ENCODE data around the gene THSD7B.

The THSD7B gene

DNA sequence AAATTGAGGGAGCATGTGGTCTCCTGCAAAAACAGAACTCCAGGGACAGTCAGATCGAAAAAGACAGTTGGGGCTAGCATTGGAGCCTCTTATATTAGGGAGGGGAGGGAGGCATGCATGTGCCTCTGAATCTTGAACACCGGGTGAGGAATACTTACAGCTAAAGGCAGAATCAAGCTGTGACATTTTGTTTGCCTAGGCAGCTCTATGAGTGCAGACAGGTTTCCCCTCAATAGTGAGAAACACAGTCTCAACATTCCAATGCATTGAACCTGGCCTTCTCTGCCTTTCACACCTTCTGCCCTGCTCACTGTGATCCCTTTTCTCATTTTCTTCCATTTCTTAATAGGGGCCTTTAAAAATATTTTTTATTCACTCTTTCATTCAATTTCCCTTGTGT, 140.4 kb downstream of the THSD7B start:
- TF ChIP-seq, protein P1, sequence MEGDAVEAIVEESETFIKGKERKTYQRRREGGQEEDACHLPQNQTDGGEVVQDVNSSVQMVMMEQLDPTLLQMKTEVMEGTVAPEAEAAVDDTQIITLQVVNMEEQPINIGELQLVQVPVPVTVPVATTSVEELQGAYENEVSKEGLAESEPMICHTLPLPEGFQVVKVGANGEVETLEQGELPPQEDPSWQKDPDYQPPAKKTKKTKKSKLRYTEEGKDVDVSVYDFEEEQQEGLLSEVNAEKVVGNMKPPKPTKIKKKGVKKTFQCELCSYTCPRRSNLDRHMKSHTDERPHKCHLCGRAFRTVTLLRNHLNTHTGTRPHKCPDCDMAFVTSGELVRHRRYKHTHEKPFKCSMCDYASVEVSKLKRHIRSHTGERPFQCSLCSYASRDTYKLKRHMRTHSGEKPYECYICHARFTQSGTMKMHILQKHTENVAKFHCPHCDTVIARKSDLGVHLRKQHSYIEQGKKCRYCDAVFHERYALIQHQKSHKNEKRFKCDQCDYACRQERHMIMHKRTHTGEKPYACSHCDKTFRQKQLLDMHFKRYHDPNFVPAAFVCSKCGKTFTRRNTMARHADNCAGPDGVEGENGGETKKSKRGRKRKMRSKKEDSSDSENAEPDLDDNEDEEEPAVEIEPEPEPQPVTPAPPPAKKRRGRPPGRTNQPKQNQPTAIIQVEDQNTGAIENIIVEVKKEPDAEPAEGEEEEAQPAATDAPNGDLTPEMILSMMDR (conservative IDR thresholded peaks at IDR 0.05): no peak
- no peak overlapping the region for H3K27ac ChIP-seq

DNA sequence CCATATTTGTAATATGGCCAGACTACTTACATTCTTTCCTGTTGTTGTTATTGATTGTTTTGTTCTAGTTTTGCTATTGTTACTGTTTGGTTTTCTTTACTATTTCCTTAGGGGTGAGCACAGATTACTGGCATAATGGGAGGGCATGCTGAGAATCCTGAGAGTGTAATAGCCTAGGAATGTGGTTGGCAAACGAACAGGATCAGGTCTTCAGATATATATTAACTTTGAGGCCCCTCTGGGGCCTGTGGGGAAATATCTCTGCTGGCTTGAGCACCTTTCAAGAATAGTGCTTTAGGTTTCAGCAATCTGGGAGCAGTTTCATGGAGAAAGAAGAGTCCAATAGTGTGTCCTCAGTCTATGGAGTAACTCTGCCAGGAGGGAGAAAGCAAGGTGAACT, 144.4 kb downstream of the THSD7B start:
- TF ChIP-seq, protein P1 (conservative IDR thresholded peaks at IDR 0.05): no peak
- no peak overlapping the region for H3K27ac ChIP-seq

DNA sequence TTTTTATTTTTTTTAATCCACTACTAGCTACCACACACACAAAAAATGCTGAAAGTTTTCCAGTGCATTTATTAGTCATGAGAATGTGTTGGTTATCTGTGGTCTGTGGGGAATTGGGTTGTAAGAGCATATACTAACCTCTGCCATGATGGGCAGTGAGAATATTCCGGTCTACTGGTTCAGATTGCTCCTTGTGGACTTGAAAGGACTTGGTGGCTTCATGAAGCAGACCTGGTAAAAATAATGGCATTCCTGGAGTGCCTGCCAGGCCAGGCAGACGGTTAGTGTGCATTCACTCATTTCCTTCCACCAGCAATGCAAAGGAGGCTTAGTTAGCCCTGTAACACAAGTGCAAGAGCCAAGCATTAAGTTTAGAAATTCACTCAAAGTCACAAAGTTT, 150.8 kb downstream of the THSD7B start:
- no peak overlapping the region for H3K27ac ChIP-seq
- TF ChIP-seq, protein P1 (conservative IDR thresholded peaks at IDR 0.05): no peak

DNA sequence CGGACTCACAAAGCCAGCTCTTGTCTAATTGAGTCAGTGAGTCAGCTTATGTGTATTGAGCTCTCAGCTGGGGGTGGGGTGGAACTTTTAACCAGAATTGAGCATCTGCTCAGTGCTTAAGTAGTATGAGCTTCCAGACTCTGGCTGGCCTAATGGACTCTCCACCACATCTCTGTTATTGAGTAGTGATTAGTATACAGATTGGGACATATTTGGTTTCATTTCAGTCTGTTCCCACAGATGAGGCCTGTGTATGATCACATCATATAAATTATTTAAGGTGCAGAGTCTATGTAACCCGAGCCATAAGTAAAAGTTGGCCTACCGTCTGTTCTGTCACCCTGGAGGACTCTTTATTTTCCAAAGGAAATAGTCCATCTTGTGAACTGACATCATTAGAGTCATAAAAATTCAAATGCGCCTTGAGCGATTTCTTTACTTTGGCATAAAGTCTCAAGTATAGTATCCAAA, 152.1 kb downstream of the THSD7B start:
- TF ChIP-seq, protein P1 (conservative IDR thresholded peaks at IDR 0.05): no peak

DNA sequence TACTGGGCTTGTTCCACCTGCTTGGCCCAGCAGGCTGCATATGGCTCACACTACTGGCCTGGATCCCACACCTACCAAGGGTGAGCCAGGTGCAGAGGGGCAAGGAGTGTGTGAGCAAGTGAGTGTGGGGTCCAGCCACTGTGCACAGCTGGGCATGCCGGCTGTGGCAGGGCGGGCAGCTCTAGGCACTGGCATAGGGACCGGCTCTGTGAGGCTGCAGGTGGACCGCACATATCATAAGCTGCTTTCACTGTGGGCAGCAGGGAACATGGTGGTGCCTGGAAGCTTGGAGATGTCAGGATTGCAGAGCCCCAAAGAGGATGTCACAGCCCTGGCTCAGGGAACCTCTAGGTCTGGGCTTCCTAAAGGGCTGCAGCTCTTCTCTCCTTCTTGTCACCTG, 154.3 kb downstream of the THSD7B start:
- no peak overlapping the region for H3K27ac ChIP-seq

More for the DNA sequence above, 152.1 kb downstream of the THSD7B start:
- no peak overlapping the region for H3K27ac ChIP-seq

DNA sequence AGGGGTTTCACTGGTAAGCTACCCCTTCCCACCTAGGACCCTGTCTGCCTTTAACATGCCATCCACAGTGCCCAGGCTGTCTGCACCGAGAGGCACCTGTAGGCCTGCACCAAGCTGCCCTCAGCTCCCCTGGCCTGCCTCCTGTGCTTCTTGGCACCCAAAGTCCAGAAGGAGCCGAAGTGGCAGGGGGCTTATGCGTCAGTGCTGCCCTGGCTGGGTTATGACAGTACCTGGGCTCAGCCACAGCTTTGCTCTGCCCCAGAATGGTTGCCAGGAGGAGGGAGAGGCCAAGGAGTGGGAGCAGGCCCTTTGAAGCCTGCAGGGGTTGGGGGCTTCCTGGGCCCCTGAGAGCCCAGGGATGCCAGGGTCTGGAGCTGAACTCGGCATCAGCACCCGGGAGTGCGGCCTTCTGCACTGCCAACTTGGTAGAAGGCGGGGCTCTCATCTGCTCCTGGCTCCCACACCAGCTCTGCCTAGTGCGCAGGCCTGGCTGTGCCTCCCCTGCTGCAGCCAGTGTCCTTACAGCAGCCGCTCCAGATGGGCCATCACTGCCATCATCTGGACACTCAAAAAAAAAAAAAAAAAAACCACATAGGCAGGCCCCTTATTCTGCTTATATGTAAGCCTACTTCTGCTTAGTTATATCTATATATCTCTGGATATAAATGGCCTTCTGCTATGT, 155.4 kb downstream of the THSD7B start:
- no peak overlapping the region for H3K27ac ChIP-seq
- TF ChIP-seq, protein P1 (conservative IDR thresholded peaks at IDR 0.05): no peak

More for the DNA sequence above, 154.3 kb downstream of the THSD7B start:
- TF ChIP-seq, protein P1 (conservative IDR thresholded peaks at IDR 0.05): no peak

DNA sequence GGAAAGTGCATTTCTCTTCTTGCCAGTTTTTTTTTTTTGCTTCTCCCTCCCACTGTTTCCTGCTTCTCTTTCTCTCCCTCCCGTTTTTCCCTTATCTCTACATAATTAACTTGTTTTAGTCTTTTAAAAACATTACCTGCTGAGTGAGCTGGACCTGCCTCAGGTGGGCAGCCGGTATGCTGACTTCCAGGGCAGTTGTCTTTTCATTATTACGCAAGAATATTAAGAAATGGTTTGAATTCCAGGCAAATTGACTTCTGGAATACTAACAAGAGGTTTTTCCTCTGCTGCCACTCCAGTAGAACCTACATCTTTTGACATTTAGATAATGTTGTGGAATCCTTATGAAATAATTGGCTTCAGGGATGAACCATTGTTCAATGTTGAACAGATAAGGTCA, 161.8 kb downstream of the THSD7B start:
- TF ChIP-seq, protein P1 (conservative IDR thresholded peaks at IDR 0.05): no peak

More for the DNA sequence above, 161.8 kb downstream of the THSD7B start:
- no peak overlapping the region for H3K27ac ChIP-seq
